Epithelial cell of proximal tubule (primary cell): ENCODE measurements around the gene ANGPTL7. TPM values are rescaled to one million over a fixed set of nuclear protein-coding genes. Genes with fewer than 3 reads are reported as not detected.

Experiments
- total RNA-seq: library from RNA; depleted of rRNA; stranded (reverse); fragments of >200 nt; gene quantifications from 2 replicates; pipeline ENCODE4 v1.2.3, GENCODE V29; 2015

Gene ANGPTL7
- total RNA-seq, 1 donor from 2014 or later: not detected

Other genes starting within 250 kb of the ANGPTL7 start
- gene TARDBP, start 176.7 kb upstream of the ANGPTL7 start, total RNA-seq: 59.0 and 109 TPM in 2 replicates
- gene MASP2, start 142.1 kb upstream of the ANGPTL7 start, total RNA-seq: not detected in 2 replicates
- gene SRM, start 129.3 kb upstream of the ANGPTL7 start, total RNA-seq: 78.0 and 110 TPM in 2 replicates
- 71.9 and 82.1 TPM in 2 replicates for gene EXOSC10, start 89.5 kb upstream of the ANGPTL7 start, total RNA-seq
- 30.3 and 34.2 TPM in 2 replicates for gene MTOR, start 73.2 kb downstream of the ANGPTL7 start, total RNA-seq
- gene UBIAD1, start 83.8 kb downstream of the ANGPTL7 start, total RNA-seq: 6.2 and 14.6 TPM in 2 replicates